ENCODE data around the gene ATG4B. TPM values are rescaled to one million over a fixed set of nuclear protein-coding genes. Genes with fewer than 3 reads are reported as not detected.

ATG4B gene
- total RNA-seq, 6 experiments from 2014 or later: 43.5 to 58.3 (median 51.9) TPM

DNA sequence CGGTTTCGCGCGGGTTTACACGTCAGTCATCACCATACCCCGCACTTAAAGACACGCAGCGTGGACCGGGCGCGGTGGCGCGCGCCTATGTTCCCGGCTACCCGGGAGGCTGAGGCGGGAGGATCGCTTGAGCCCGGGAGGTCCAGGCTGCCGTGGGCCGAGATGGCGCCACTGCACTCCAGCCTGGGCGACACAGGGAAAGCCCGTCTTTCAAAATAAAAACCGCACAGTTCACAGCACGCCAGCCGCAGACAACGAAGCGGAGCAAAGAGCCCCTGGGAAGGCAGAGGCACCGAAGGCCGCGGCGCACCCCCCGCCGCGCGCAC, 48.8 kb downstream of the ATG4B start:
- TF ChIP-seq, protein P1, sequence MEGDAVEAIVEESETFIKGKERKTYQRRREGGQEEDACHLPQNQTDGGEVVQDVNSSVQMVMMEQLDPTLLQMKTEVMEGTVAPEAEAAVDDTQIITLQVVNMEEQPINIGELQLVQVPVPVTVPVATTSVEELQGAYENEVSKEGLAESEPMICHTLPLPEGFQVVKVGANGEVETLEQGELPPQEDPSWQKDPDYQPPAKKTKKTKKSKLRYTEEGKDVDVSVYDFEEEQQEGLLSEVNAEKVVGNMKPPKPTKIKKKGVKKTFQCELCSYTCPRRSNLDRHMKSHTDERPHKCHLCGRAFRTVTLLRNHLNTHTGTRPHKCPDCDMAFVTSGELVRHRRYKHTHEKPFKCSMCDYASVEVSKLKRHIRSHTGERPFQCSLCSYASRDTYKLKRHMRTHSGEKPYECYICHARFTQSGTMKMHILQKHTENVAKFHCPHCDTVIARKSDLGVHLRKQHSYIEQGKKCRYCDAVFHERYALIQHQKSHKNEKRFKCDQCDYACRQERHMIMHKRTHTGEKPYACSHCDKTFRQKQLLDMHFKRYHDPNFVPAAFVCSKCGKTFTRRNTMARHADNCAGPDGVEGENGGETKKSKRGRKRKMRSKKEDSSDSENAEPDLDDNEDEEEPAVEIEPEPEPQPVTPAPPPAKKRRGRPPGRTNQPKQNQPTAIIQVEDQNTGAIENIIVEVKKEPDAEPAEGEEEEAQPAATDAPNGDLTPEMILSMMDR (IDR thresholded peaks at IDR 0.05): no peak
- Mint-ChIP-seq H3K4me1 (ENCODE audit: low read depth) (peaks cover 27% of the 10 kb centered on the region), H3K27me3 (ENCODE audit: insufficient read depth) (no peaks in the 10 kb centered on the region; the same call in 1 of the 2 replicates), H3K4me3 (peak overlapping the region; percentile 92), H3K27ac (peak overlapping the region; percentile 76), H3K36me3 (ENCODE audit: low read depth) (peaks cover 38% of the 10 kb centered on the region), H3K9me3 (no peaks in the 10 kb centered on the region)
- no peak for DNase-seq

DNA sequence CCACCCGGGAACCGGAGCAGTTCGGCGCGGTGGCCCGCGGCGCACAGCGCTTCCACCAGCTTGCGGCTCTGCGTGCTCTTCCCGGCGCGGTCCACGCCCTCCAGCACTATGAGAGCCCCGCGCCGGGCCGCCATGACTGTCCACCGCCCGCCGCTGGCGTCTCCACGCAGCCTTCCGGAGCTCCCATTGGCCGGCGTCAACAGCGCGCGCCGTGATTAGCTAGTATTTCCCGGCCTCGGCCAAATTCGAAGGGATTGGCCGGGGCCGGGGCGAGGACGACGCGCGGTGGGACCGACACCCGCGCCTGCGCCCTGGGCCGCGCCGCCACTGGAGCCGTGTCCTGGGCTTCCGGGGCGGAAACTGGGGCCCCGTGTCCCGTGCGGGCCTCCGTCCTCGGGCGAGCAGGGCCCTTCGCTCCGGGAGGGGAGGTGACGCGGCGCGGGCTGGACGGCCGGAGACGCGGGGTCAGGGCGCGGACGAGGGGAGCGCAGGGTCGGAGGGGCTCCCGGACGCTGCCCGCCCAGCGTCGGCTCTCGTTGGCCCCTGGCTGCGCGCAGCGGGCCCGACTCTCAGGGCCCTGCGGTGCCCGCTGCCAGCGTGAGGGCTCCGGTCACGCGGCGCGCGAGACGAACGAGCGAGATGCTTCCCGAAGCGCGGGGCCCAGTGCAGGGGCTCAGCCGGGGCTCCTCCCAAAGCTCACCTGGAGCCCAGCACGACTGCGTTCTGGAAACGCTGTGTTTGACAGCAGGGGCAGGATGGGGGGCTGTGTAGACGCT, 49.3 kb downstream of the ATG4B start, which contains the start of gene DTYMK:
Gene DTYMK, minus strand, starts transcription at position 166 of the 776 bp plus-strand sequence. Its CDS starts 32 bp downstream, at position 134.
- peak within 1 kb of the TSS; percentile 95 for H3K27ac Mint-ChIP-seq
- H3K27me3 Mint-ChIP-seq (ENCODE audit: insufficient read depth): no peaks in the 10 kb centered on the region; the same call in 1 of the 2 replicates
- DNase-seq: peak; percentile 95
- TF ChIP-seq, protein P1 (IDR thresholded peaks at IDR 0.05): no peak
- H3K36me3 Mint-ChIP-seq (ENCODE audit: low read depth): peaks cover 33% of the 10 kb centered on the region
- peaks cover 22% of the 10 kb centered on the region for H3K4me1 Mint-ChIP-seq (ENCODE audit: low read depth)
- H3K9me3 Mint-ChIP-seq: no peaks in the 10 kb centered on the region
- H3K4me3 Mint-ChIP-seq: peak within 1 kb of the TSS; percentile 92

DNA sequence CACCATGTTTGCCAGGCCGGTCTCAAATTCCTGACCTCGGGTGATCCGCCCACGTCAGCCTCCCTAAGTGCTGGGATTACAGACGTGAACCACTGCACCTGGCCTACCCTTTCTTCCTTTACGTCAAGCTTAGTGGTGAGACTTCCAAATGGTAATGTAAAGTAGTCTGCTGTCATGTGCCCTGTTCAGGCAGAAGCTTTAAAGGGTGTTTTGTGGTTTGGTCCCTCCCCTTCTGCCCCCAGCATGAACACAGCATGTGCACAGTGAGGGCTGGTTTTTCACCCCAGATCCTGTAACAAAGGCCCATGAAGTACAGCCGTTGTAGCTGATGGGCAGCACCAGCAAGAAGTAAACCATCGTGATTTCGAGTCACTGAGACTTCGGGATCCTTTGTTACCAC, 51.8 kb downstream of the ATG4B start:
- Mint-ChIP-seq H3K27me3 (ENCODE audit: insufficient read depth) (peaks cover 4% of the 10 kb centered on the region), H3K4me1 (ENCODE audit: low read depth) (peaks cover 25% of the 10 kb centered on the region), H3K4me3 (no peak overlapping the region), H3K27ac (no peak overlapping the region), H3K36me3 (ENCODE audit: low read depth) (peaks cover 34% of the 10 kb centered on the region), H3K9me3 (no peaks in the 10 kb centered on the region)
- no peak for DNase-seq
- TF ChIP-seq, protein P1 (IDR thresholded peaks at IDR 0.05): no peak

DNA sequence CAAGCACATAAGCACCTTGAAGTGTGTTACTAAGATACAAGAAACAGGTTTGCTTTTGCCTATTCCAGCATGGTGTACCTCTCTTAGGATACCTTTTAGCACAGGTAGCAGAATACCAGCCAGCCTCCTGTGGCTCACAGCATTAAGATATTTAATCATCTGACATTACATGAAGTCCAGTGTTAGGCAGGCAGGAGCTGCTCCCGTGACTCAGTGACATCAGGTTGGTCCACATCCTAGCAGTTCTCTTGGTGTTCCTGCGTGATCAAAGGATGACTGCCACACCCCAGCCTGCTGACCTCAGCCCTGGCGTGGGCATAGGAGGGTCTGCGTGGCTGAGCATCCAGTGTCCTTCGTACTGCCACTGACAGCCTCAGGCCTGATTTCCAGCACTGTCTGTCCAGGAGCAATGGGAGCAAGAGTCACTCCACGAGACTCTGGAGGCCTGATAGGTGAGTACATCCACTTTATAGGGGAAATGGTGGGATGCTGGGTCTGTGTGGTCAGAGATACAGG, 52.8 kb downstream of the ATG4B start:
- Mint-ChIP-seq H3K36me3 (ENCODE audit: low read depth) (peaks cover 29% of the 10 kb centered on the region), H3K27me3 (ENCODE audit: insufficient read depth) (peaks cover 4% of the 10 kb centered on the region), H3K9me3 (no peaks in the 10 kb centered on the region), H3K27ac (peak overlapping the region; percentile 16; the same call in 1 of the 2 replicates), H3K4me3 (no peak overlapping the region), H3K4me1 (ENCODE audit: low read depth) (peaks cover 20% of the 10 kb centered on the region)
- DNase-seq: no peak
- TF ChIP-seq, protein P1 (IDR thresholded peaks at IDR 0.05): no peak

DNA sequence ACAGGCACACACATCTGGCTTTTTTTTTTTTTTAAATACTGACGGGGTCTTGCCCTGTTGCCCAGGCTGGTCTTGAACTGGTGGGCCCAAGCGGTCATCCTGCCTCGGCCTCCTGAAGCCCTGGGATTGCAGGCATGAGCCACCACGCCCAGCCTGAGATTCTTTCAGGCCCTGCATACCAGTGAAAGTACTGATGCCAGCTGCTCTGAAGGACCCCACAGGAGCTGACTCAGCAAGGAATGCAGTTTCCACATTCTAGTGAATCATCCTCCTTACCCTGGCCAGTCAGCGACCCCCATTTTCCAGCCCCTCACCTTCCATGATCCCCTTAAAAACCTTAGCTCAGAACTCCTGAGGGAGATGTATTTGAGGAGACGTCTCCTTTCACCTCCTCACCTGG, 55.0 kb downstream of the ATG4B start:
- Mint-ChIP-seq H3K4me3 (peak overlapping the region; percentile 67; the same call in 1 of the 2 replicates), H3K36me3 (ENCODE audit: low read depth) (peaks cover 26% of the 10 kb centered on the region), H3K9me3 (no peaks in the 10 kb centered on the region), H3K27ac (peak overlapping the region; percentile 88), H3K4me1 (ENCODE audit: low read depth) (peaks cover 26% of the 10 kb centered on the region), H3K27me3 (ENCODE audit: insufficient read depth) (peaks cover 5% of the 10 kb centered on the region)
- DNase-seq: peak; percentile 82
- TF ChIP-seq, protein P1 (IDR thresholded peaks at IDR 0.05): no peak

Measured in HFFc6 (cell line).